ENCODE measurements around the gene AUTS2.
"Not testable (repeated sequence)": the region's sequence is repeated elsewhere in the genome, so short reads cannot be mapped to it uniquely, and the experiment has no call there.

The AUTS2 gene

GRCh38 chr7:70587739-70588138 is 989.5 kb downstream of the AUTS2 start:
- Mint-ChIP-seq H3K36me3 (ENCODE audit: low read depth) (no peaks in the 10 kb centered on the region), H3K4me3 (no peak overlapping the region), H3K27me3 (ENCODE audit: low read depth) (no peaks in the 10 kb centered on the region), H3K9me3 (no peaks in the 10 kb centered on the region), H3K4me1 (ENCODE audit: low read depth) (no peaks in the 10 kb centered on the region), H3K27ac (no peak overlapping the region)
- no peak for DNase-seq (ENCODE audit: low spot score)

- no peak overlapping the region for H3K27ac Mint-ChIP-seq
These were observed 990.1 kb downstream of the AUTS2 start for GRCh38 chr7:70588191-70588921.

GRCh38 chr7:70589010-70589409 is 990.7 kb downstream of the AUTS2 start:
- no peak overlapping the region for H3K27ac Mint-ChIP-seq
- H3K27me3 Mint-ChIP-seq (ENCODE audit: low read depth), result no peaks in the 10 kb centered on the region
- DNase-seq (ENCODE audit: low spot score), result no peak
- no peaks in the 10 kb centered on the region for H3K4me1 Mint-ChIP-seq (ENCODE audit: low read depth)
- no peaks in the 10 kb centered on the region for H3K9me3 Mint-ChIP-seq
- H3K4me3 Mint-ChIP-seq, result no peak overlapping the region
- no peaks in the 10 kb centered on the region for H3K36me3 Mint-ChIP-seq (ENCODE audit: low read depth)

More at GRCh38 chr7:70588191-70588921, 990.1 kb downstream of the AUTS2 start:
- Mint-ChIP-seq H3K9me3 (no peaks in the 10 kb centered on the region), H3K4me3 (no peak overlapping the region), H3K27me3 (ENCODE audit: low read depth) (no peaks in the 10 kb centered on the region), H3K4me1 (ENCODE audit: low read depth) (no peaks in the 10 kb centered on the region), H3K36me3 (ENCODE audit: low read depth) (no peaks in the 10 kb centered on the region)
- no peak for DNase-seq (ENCODE audit: low spot score)

GRCh38 chr7:70589590-70589989 is 991.3 kb downstream of the AUTS2 start:
- Mint-ChIP-seq H3K36me3 (ENCODE audit: low read depth) (no peaks in the 10 kb centered on the region), H3K4me3 (no peak overlapping the region), H3K9me3 (no peaks in the 10 kb centered on the region), H3K4me1 (ENCODE audit: low read depth) (no peaks in the 10 kb centered on the region), H3K27me3 (ENCODE audit: low read depth) (peaks cover 4% of the 10 kb centered on the region), H3K27ac (no peak overlapping the region)
- no peak for DNase-seq (ENCODE audit: low spot score)

GRCh38 chr7:70590126-70590854 is 992.0 kb downstream of the AUTS2 start:
- Mint-ChIP-seq H3K27me3 (ENCODE audit: low read depth) (peaks cover 7% of the 10 kb centered on the region), H3K27ac (no peak overlapping the region)

GRCh38 chr7:70591643-70592042 is 993.4 kb downstream of the AUTS2 start:
- Mint-ChIP-seq H3K4me3 (no peak overlapping the region), H3K36me3 (ENCODE audit: low read depth) (no peaks in the 10 kb centered on the region), H3K27me3 (ENCODE audit: low read depth) (peaks cover 14% of the 10 kb centered on the region), H3K27ac (no peak overlapping the region), H3K4me1 (ENCODE audit: low read depth) (no peaks in the 10 kb centered on the region), H3K9me3 (no peaks in the 10 kb centered on the region)
- DNase-seq (ENCODE audit: low spot score), result no peak

More at GRCh38 chr7:70590126-70590854, 992.0 kb downstream of the AUTS2 start:
- Mint-ChIP-seq H3K9me3 (no peaks in the 10 kb centered on the region), H3K4me3 (no peak overlapping the region), H3K36me3 (ENCODE audit: low read depth) (no peaks in the 10 kb centered on the region), H3K4me1 (ENCODE audit: low read depth) (no peaks in the 10 kb centered on the region)
- DNase-seq (ENCODE audit: low spot score), result no peak

GRCh38 chr7:70592171-70592570 is 993.9 kb downstream of the AUTS2 start:
- no peak for DNase-seq (ENCODE audit: low spot score)
- no peak overlapping the region for H3K4me3 Mint-ChIP-seq
- peaks cover 19% of the 10 kb centered on the region for H3K27me3 Mint-ChIP-seq (ENCODE audit: low read depth)
- no peaks in the 10 kb centered on the region for H3K4me1 Mint-ChIP-seq (ENCODE audit: low read depth)
- no peaks in the 10 kb centered on the region for H3K36me3 Mint-ChIP-seq (ENCODE audit: low read depth)
- no peak overlapping the region for H3K27ac Mint-ChIP-seq
- H3K9me3 Mint-ChIP-seq, result no peaks in the 10 kb centered on the region

GRCh38 chr7:70594170-70594569 is 995.9 kb downstream of the AUTS2 start:
- DNase-seq (ENCODE audit: low spot score), result no peak
- Mint-ChIP-seq H3K27ac (no peak overlapping the region), H3K27me3 (ENCODE audit: low read depth) (peaks cover 28% of the 10 kb centered on the region), H3K9me3 (no peaks in the 10 kb centered on the region), H3K4me1 (ENCODE audit: low read depth) (no peaks in the 10 kb centered on the region), H3K4me3 (no peak overlapping the region), H3K36me3 (ENCODE audit: low read depth) (no peaks in the 10 kb centered on the region)

GRCh38 chr7:70594885-70595284 is 996.6 kb downstream of the AUTS2 start:
- not testable (repeated sequence) for H3K27ac Mint-ChIP-seq; H3K4me3 Mint-ChIP-seq; H3K36me3 Mint-ChIP-seq (ENCODE audit: low read depth); H3K4me1 Mint-ChIP-seq (ENCODE audit: low read depth); H3K9me3 Mint-ChIP-seq; DNase-seq (ENCODE audit: low spot score)
- H3K27me3 Mint-ChIP-seq (ENCODE audit: low read depth), result peaks cover 30% of the 10 kb centered on the region

GRCh38 chr7:70595370-70595754 is 997.1 kb downstream of the AUTS2 start:
- Mint-ChIP-seq H3K36me3 (ENCODE audit: low read depth) (no peaks in the 10 kb centered on the region), H3K4me1 (ENCODE audit: low read depth) (no peaks in the 10 kb centered on the region), H3K9me3 (no peaks in the 10 kb centered on the region), H3K27me3 (ENCODE audit: low read depth) (peaks cover 30% of the 10 kb centered on the region), H3K4me3 (no peak overlapping the region), H3K27ac (no peak overlapping the region)
- DNase-seq (ENCODE audit: low spot score), result no peak

GRCh38 chr7:70595755-70596597 is 997.7 kb downstream of the AUTS2 start:
- no peaks in the 10 kb centered on the region for H3K36me3 Mint-ChIP-seq (ENCODE audit: low read depth)
- peaks cover 5% of the 10 kb centered on the region for H3K9me3 Mint-ChIP-seq
- no peak overlapping the region for H3K27ac Mint-ChIP-seq
- DNase-seq (ENCODE audit: low spot score), result no peak
- H3K27me3 Mint-ChIP-seq (ENCODE audit: low read depth), result peaks cover 30% of the 10 kb centered on the region
- no peaks in the 10 kb centered on the region for H3K4me1 Mint-ChIP-seq (ENCODE audit: low read depth)
- no peak overlapping the region for H3K4me3 Mint-ChIP-seq

- Mint-ChIP-seq H3K4me3 (no peak overlapping the region), H3K4me1 (ENCODE audit: low read depth) (no peaks in the 10 kb centered on the region), H3K27me3 (ENCODE audit: low read depth) (peaks cover 30% of the 10 kb centered on the region), H3K9me3 (peaks cover 10% of the 10 kb centered on the region), H3K27ac (no peak overlapping the region), H3K36me3 (ENCODE audit: low read depth) (no peaks in the 10 kb centered on the region)
- DNase-seq (ENCODE audit: low spot score), result no peak
These were observed 998.3 kb downstream of the AUTS2 start for GRCh38 chr7:70596598-70596913.

GRCh38 chr7:70597066-70597465 is 998.8 kb downstream of the AUTS2 start:
- Mint-ChIP-seq H3K4me1 (ENCODE audit: low read depth) (no peaks in the 10 kb centered on the region), H3K27ac (no peak overlapping the region), H3K27me3 (ENCODE audit: low read depth) (peaks cover 30% of the 10 kb centered on the region), H3K9me3 (peaks cover 12% of the 10 kb centered on the region), H3K36me3 (ENCODE audit: low read depth) (no peaks in the 10 kb centered on the region), H3K4me3 (no peak overlapping the region)
- DNase-seq (ENCODE audit: low spot score), result no peak

GRCh38 chr7:70598976-70599375 is 1000.7 kb downstream of the AUTS2 start:
- peaks cover 30% of the 10 kb centered on the region for H3K27me3 Mint-ChIP-seq (ENCODE audit: low read depth)
- H3K27ac Mint-ChIP-seq, result no peak overlapping the region
- DNase-seq (ENCODE audit: low spot score), result no peak
- no peaks in the 10 kb centered on the region for H3K4me1 Mint-ChIP-seq (ENCODE audit: low read depth)
- H3K4me3 Mint-ChIP-seq, result no peak overlapping the region
- no peaks in the 10 kb centered on the region for H3K36me3 Mint-ChIP-seq (ENCODE audit: low read depth)
- peaks cover 12% of the 10 kb centered on the region for H3K9me3 Mint-ChIP-seq

Measured in T-helper 2 cell treated with Interferon-gamma antibody and Interleukin-4, amounts not matched to agents 5 μg/mL and 100 μg/mL, for 36 hours (primary cell).